ENCODE data around the gene CD2. TPM values are rescaled to one million over a fixed set of nuclear protein-coding genes. Genes with fewer than 3 reads are reported as not detected.
A peak's percentile ranks its signal among the peaks of the same experiment; 100 is the strongest.

The CD2 gene
- total and polyA plus RNA-seq, 8 donors = 1.7 to 14.3 (median 3.9) TPM; not detected in 1

GRCh38 chr1:116759636-116760035 is 5.4 kb downstream of the CD2 start:
- TF ChIP-seq EP300 (IDR thresholded peaks at IDR 0.05) (no peak), POLR2AphosphoS5 (IDR thresholded peaks at IDR 0.05) (no peak), CTCF (IDR thresholded peaks at IDR 0.05) (no peak), POLR2A (IDR thresholded peaks at IDR 0.05) (no peak)
- WGBS, 5 donors = 77 to 96% (median 92%) methylated on average over 1 of the region's 1 CpG
- H3K9me3 ChIP-seq = peaks cover 0 to 9% (median 3%) of the 10 kb centered on the region in 4 donors
- intact Hi-C loops (cut with DNase I; ENCODE audit: low total_unique reads) = no loop called here
- peaks cover 0 to 11% (median 0%) of the 10 kb centered on the region in 4 donors for H3K4me1 ChIP-seq
- no peak for DNase-seq
- H3K36me3 ChIP-seq = no peaks in the 10 kb centered on the region
- peak overlapping the region in 1 of 5 donors; percentile 28 for H3K27ac ChIP-seq
- no peaks in the 10 kb centered on the region for H3K27me3 ChIP-seq
- H3K4me3 ChIP-seq = peak overlapping the region in 1 of 4 donors; percentile 19

GRCh38 chr1:116760487-116760886 is 6.3 kb downstream of the CD2 start:
- H3K9me3 ChIP-seq = peaks cover 0 to 9% (median 3%) of the 10 kb centered on the region in 4 donors
- H3K36me3 ChIP-seq = no peaks in the 10 kb centered on the region
- no peak overlapping the region for H3K4me3 ChIP-seq
- DNase-seq = no peak
- H3K27me3 ChIP-seq = no peaks in the 10 kb centered on the region
- H3K27ac ChIP-seq = no peak overlapping the region
- peaks cover 0 to 11% (median 0%) of the 10 kb centered on the region in 4 donors for H3K4me1 ChIP-seq
- intact Hi-C loops (cut with DNase I; ENCODE audit: low total_unique reads) = no loop called here
- no peak for TF ChIP-seq CTCF (IDR thresholded peaks at IDR 0.05)
- no peak for TF ChIP-seq EP300 (IDR thresholded peaks at IDR 0.05)
- no peak for TF ChIP-seq POLR2A (IDR thresholded peaks at IDR 0.05)
- TF ChIP-seq POLR2AphosphoS5 (IDR thresholded peaks at IDR 0.05) = no peak
- 85 to 91% (median 86%) methylated on average over 3 of the region's 3 CpGs; no CpG with 5 or more reads in 1 of the 5 donors for WGBS, 5 donors

GRCh38 chr1:116760996-116761665 is 6.9 kb downstream of the CD2 start:
- TF ChIP-seq POLR2A (IDR thresholded peaks at IDR 0.05) = no peak
- TF ChIP-seq POLR2AphosphoS5 (IDR thresholded peaks at IDR 0.05) = no peak
- H3K9me3 ChIP-seq = peaks cover 0 to 9% (median 3%) of the 10 kb centered on the region in 4 donors
- no peaks in the 10 kb centered on the region for H3K36me3 ChIP-seq
- no peak overlapping the region for H3K4me3 ChIP-seq
- 43 to 91% (median 86%) methylated on average over 3 to 4 of the region's 4 CpGs for WGBS, 5 donors
- H3K27me3 ChIP-seq = no peaks in the 10 kb centered on the region
- H3K4me1 ChIP-seq = peaks cover 0 to 11% (median 0%) of the 10 kb centered on the region in 4 donors
- no peak for DNase-seq
- intact Hi-C loops (cut with DNase I; ENCODE audit: low total_unique reads) = no loop called here
- H3K27ac ChIP-seq = no peak overlapping the region

- Histone ChIP-seq H3K4me3 (no peak overlapping the region), H3K27ac (peak overlapping the region in 1 of 5 donors; percentile 25), H3K9me3 (peaks cover 0 to 9% (median 3%) of the 10 kb centered on the region in 4 donors), H3K36me3 (no peaks in the 10 kb centered on the region), H3K27me3 (no peaks in the 10 kb centered on the region), H3K4me1 (peaks cover 0 to 11% (median 0%) of the 10 kb centered on the region in 4 donors)
- 86 to 95% (median 88%) methylated on average over 2 of the region's 2 CpGs for whole genome bisulfite sequencing, 5 donors
- intact Hi-C loops (cut with DNase I; ENCODE audit: low total_unique reads) = no loop called here
- TF ChIP-seq EP300 (IDR thresholded peaks at IDR 0.05) = no peak
- TF ChIP-seq POLR2AphosphoS5 (IDR thresholded peaks at IDR 0.05) = no peak
- TF ChIP-seq POLR2A (IDR thresholded peaks at IDR 0.05) = no peak
- no peak for TF ChIP-seq CTCF (IDR thresholded peaks at IDR 0.05)
- DNase-seq = no peak
Measured at GRCh38 chr1:116762281-116762680, 8.1 kb downstream of the CD2 start.

- Histone ChIP-seq H3K9me3 (peaks cover 0 to 9% (median 3%) of the 10 kb centered on the region in 4 donors), H3K27ac (peak overlapping the region in 3 of 5 donors; percentile 15 to 51 (median 25)), H3K27me3 (no peaks in the 10 kb centered on the region), H3K4me1 (peaks cover 0 to 11% (median 0%) of the 10 kb centered on the region in 4 donors), H3K4me3 (no peak overlapping the region), H3K36me3 (no peaks in the 10 kb centered on the region)
- no peak for TF ChIP-seq POLR2AphosphoS5 (IDR thresholded peaks at IDR 0.05)
- TF ChIP-seq CTCF (IDR thresholded peaks at IDR 0.05) = no peak
- no peak for TF ChIP-seq POLR2A (IDR thresholded peaks at IDR 0.05)
- no peak for TF ChIP-seq EP300 (IDR thresholded peaks at IDR 0.05)
- intact Hi-C loops (cut with DNase I; ENCODE audit: low total_unique reads) = no loop called here
- WGBS, 5 donors = 30 to 66% (median 43%) methylated on average over 3 of the region's 3 CpGs
- no peak for DNase-seq
Measured at GRCh38 chr1:116762781-116763115, 8.5 kb downstream of the CD2 start.

All from stomach (tissue), 9 donors.